Left lung (tissue), 10 donors: Measurements from ENCODE around the gene PHACTR2. TPM values are rescaled to one million over a fixed set of nuclear protein-coding genes. Genes with fewer than 3 reads are reported as not detected.

Experiments
- ATAC-seq: fragments of 200-7000 bp; cut with Tn5 transposase; one replicate; pipeline ENCODE4 v1.9.1; 2020; ENCODE audit warnings: moderate library complexity
- DNase-seq, 4 donors: peaks; one replicate each; pipeline ENCODE4 v3.0.0-alpha.2; 2013 to 2020
- H3K27ac ChIP-seq, 2 donors: fragments of 200-600 bp; sonication (generic) in 1 of 2; one replicate each; pipeline versions ENCODE4 v1.5.0 to v1.8.0; 2020 to 2021
- H3K27me3 ChIP-seq, 2 donors: fragments of 200-600 bp; sonication (generic) in 1 of 2; one replicate each; pipeline versions ENCODE4 v1.5.0 to v1.8.0; 2020 to 2021
- H3K36me3 ChIP-seq, 2 donors: fragments of 200-600 bp; sonication (generic) in 1 of 2; one replicate each; pipeline versions ENCODE4 v1.5.0 to v1.8.0; 2020 to 2021
- H3K4me1 ChIP-seq, 2 donors: fragments of 200-600 bp; one replicate each; pipeline ENCODE4 v1.8.0; 2021
- H3K4me3 ChIP-seq, 2 donors: fragments of 200-600 bp; sonication (generic) in 1 of 2; one replicate each; pipeline versions ENCODE4 v1.5.0 to v1.8.0; 2020 to 2021; ENCODE audit warnings: mild to moderate bottlenecking in 1 of 2
- H3K9me3 ChIP-seq, 2 donors: fragments of 200-600 bp; sonication (generic) in 1 of 2; one replicate each; pipeline versions ENCODE4 v1.5.0 to v1.8.0; 2020 to 2021
- intact Hi-C, 2 donors: fragments of 100-400 bp; cut with DNase I; formaldehyde crosslinking; loops; one replicate each; pipeline versions ENCODE4 v1.11.2 to v1.14.2; 2022
- polyA plus RNA-seq, 6 donors: library from polyadenylated mRNA; unstranded; fragments of 120-200 nt; gene quantifications; one replicate each; pipeline ENCODE4 v1.2.1, GENCODE V29; 2013; ENCODE audit not compliant: insufficient read length in 6 of 6
- total RNA-seq, 2 donors: library from RNA; stranded (reverse); fragmentation: NEBNext Ultra II Directional; extraction: Animal tissue kit (Norgen Biotek cat#: 25700); gene quantifications; one replicate each; pipeline ENCODE4 v1.2.1, GENCODE V29; 2021
- TF ChIP-seq, protein P1 (sequence below), 2 donors: fragments of 200-600 bp; sonication (generic) in 1 of 2; IDR thresholded peaks; one replicate each; pipeline versions ENCODE4 v1.5.0 to v1.8.0; 2021; ENCODE audit warnings: antibody characterized with exemption in 2 of 2
- donor health status: DM: no; HTN: yes; CAD: no.
- donor health status: DM: no; HTN: no; CAD: no.

Gene PHACTR2
- total and polyA plus RNA-seq, 8 donors: 43.7 to 71.1 (median 49.8) TPM

DNA sequence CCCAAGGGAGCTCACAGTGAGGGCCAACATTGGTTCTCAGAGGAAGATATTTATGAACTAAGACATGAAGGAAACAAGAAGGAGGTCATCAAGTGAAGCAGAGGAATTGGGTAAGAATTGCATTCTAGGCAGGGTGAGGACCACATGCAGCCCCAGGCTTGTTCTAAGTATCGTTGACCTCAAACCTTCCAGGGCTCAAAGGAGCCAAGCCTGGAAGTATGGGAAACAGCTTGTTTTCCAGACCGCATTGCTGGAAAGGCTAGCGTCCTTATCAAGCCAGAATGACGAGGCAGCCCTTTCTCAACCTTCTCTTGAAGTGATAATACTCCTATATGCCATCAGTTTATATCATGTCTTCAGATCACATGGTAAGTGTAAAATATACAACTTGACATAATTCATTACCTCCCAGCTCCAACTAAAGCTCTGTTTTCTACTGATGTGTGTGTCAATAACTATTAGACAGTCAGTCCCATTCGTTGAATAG lies 79.6 kb downstream of the PHACTR2 start:
- no peaks in the 10 kb centered on the region for H3K27me3 ChIP-seq
- H3K4me1 ChIP-seq: peaks cover 19 to 39% of the 10 kb centered on the region in 2 donors
- DNase-seq (no peak), ATAC-seq (no peak)
- H3K4me3 ChIP-seq: no peak overlapping the region
- H3K27ac ChIP-seq: no peak overlapping the region
- no peaks in the 10 kb centered on the region for H3K9me3 ChIP-seq
- intact Hi-C loops: no loop called here
- H3K36me3 ChIP-seq: peaks cover 0 to 7% of the 10 kb centered on the region in 2 donors
- TF ChIP-seq, protein P1, sequence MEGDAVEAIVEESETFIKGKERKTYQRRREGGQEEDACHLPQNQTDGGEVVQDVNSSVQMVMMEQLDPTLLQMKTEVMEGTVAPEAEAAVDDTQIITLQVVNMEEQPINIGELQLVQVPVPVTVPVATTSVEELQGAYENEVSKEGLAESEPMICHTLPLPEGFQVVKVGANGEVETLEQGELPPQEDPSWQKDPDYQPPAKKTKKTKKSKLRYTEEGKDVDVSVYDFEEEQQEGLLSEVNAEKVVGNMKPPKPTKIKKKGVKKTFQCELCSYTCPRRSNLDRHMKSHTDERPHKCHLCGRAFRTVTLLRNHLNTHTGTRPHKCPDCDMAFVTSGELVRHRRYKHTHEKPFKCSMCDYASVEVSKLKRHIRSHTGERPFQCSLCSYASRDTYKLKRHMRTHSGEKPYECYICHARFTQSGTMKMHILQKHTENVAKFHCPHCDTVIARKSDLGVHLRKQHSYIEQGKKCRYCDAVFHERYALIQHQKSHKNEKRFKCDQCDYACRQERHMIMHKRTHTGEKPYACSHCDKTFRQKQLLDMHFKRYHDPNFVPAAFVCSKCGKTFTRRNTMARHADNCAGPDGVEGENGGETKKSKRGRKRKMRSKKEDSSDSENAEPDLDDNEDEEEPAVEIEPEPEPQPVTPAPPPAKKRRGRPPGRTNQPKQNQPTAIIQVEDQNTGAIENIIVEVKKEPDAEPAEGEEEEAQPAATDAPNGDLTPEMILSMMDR (IDR thresholded peaks at IDR 0.05): no peak

DNA sequence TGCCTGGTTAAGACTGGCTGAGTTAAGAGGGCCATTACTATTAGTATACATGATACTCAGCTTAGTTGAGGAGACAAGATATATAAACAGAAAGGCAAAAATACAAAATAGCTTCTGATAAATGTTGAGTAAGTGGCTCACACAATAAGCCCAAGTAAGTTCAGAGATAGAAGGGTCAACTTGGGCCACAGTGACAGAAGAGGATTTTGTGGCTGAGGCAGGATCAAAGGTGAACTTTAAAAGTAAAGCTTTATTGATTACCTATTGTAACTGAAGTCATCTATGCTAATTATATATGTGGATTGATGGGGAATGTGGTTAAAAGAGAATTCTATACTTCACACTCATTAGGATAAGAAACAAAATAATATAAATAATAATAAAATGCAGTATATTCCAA lies 80.8 kb downstream of the PHACTR2 start:
- Histone ChIP-seq H3K4me3 (no peak overlapping the region), H3K9me3 (no peaks in the 10 kb centered on the region), H3K4me1 (peaks cover 19 to 39% of the 10 kb centered on the region in 2 donors), H3K27ac (no peak overlapping the region), H3K36me3 (peaks cover 0 to 3% of the 10 kb centered on the region in 2 donors), H3K27me3 (no peaks in the 10 kb centered on the region)
- no peak for DNase-seq
- TF ChIP-seq, protein P1 (IDR thresholded peaks at IDR 0.05): no peak
- ATAC-seq: no peak
- intact Hi-C loops: no loop called here

DNA sequence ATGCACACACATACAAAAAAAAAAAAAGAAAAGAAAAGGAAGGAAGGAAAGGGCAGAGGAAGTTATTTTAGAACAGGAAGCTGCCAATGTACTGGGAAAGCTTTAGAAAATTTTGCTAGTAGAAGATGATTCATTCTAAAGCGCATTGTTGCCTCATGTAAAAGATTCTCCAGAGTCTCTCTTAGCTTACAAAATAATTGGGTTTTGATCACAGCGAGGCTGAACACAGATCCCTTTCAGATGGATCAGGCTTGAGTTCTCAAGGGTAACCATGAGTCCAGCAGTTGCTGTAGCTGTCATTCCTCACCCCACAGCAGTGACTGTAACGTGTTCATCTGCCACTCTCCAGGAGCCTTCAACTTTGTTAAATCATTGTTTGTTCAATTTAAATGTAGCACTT lies 81.9 kb downstream of the PHACTR2 start:
- H3K9me3 ChIP-seq: no peaks in the 10 kb centered on the region
- H3K4me3 ChIP-seq: no peak overlapping the region
- intact Hi-C loops: no loop called here
- no peaks in the 10 kb centered on the region for H3K36me3 ChIP-seq
- TF ChIP-seq, protein P1 (IDR thresholded peaks at IDR 0.05): no peak
- ATAC-seq: no peak
- no peak for DNase-seq
- H3K27ac ChIP-seq: peak overlapping the region in 1 of 2 donors; percentile 88
- H3K27me3 ChIP-seq: no peaks in the 10 kb centered on the region
- H3K4me1 ChIP-seq: peaks cover 17 to 34% of the 10 kb centered on the region in 2 donors

DNA sequence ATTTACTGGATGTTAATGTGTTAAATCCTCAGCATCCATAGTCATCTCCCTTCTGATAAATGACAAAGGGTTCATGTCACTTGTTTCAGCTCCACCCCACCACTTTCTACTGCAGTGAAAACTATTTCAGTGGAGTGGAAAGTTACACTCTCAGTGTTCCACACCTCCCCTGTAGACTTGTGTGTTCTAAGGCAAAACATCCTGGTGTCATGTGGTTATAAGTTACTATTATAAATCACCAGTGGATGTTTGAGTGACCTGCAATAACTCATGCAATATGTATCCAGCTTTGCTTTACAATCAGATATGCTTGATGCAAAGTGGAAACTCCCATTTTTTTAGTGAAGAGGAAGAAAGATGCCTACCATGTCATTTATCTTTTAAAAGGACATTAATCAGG lies 83.3 kb downstream of the PHACTR2 start:
- H3K9me3 ChIP-seq: no peaks in the 10 kb centered on the region
- peaks cover 0 to 8% of the 10 kb centered on the region in 2 donors for H3K36me3 ChIP-seq
- no peak overlapping the region for H3K27ac ChIP-seq
- DNase-seq (no peak), ATAC-seq (no peak)
- H3K4me3 ChIP-seq: no peak overlapping the region
- H3K4me1 ChIP-seq: peaks cover 8 to 23% of the 10 kb centered on the region in 2 donors
- TF ChIP-seq, protein P1 (IDR thresholded peaks at IDR 0.05): no peak
- intact Hi-C loops: no loop called here
- no peaks in the 10 kb centered on the region for H3K27me3 ChIP-seq

DNA sequence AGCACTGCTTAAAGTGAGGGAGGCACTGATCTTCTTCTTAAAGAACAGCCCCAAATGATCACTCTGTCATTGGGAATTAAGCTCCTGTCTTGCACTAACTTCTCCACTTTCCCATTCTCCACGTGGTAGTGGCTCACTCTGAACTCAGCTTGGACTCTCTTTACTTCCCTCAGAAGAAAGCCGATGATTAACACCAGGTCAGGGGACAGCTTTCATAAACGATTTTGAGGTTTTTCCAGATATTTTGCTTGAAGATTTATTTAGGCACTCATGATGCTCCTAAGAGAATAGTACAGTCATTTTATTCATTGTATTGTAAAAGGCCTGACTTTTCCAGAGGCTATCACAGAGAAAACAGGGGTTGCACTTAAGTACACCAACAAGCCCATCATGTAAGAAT lies 84.4 kb downstream of the PHACTR2 start:
- no peaks in the 10 kb centered on the region for H3K9me3 ChIP-seq
- peaks cover 0 to 19% of the 10 kb centered on the region in 2 donors for H3K36me3 ChIP-seq
- peaks cover 8 to 23% of the 10 kb centered on the region in 2 donors for H3K4me1 ChIP-seq
- no peak overlapping the region for H3K4me3 ChIP-seq
- no peaks in the 10 kb centered on the region for H3K27me3 ChIP-seq
- DNase-seq (no peak), ATAC-seq (no peak)
- TF ChIP-seq, protein P1 (IDR thresholded peaks at IDR 0.05): no peak
- H3K27ac ChIP-seq: no peak overlapping the region
- intact Hi-C loops: no loop called here
